CD4-positive, alpha-beta T cell treated with Interleukin-12 subunit alpha and Interleukin-12 subunit beta, for 1 hour (primary cell): ENCODE data around the gene ARX.

Experiments
- DNase-seq: peaks from one replicate; pipeline ENCODE4 v3.0.0-alpha.2; 2020

The ARX gene

GRCh38 chrX:24996096-24996709 lies 19.6 kb downstream of the ARX start:
- DNase-seq: no peak

GRCh38 chrX:24993879-24994278 lies 21.9 kb downstream of the ARX start:
- DNase-seq: no peak

GRCh38 chrX:24990535-24990934 lies 25.2 kb downstream of the ARX start:
- no peak for DNase-seq

- no peak for DNase-seq
These were observed 27.5 kb downstream of the ARX start for GRCh38 chrX:24988314-24988713.

GRCh38 chrX:24987731-24988130 lies 28.0 kb downstream of the ARX start:
- DNase-seq: no peak

- no peak for DNase-seq
These were observed 30.6 kb downstream of the ARX start for GRCh38 chrX:24985120-24985519.

- no peak for DNase-seq
These were observed 31.8 kb downstream of the ARX start for GRCh38 chrX:24983931-24984330.

GRCh38 chrX:24982306-24982965 lies 33.3 kb downstream of the ARX start:
- no peak for DNase-seq

GRCh38 chrX:24981030-24981429 lies 34.7 kb downstream of the ARX start:
- no peak for DNase-seq

GRCh38 chrX:24979081-24979480 lies 36.7 kb downstream of the ARX start:
- DNase-seq: no peak

GRCh38 chrX:24969812-24970211 lies 46.0 kb downstream of the ARX start:
- DNase-seq: no peak

GRCh38 chrX:24965372-24965771 lies 50.4 kb downstream of the ARX start:
- no peak for DNase-seq

GRCh38 chrX:24963823-24964222 lies 51.9 kb downstream of the ARX start:
- DNase-seq: no peak

GRCh38 chrX:24961809-24962208 lies 54.0 kb downstream of the ARX start:
- no peak for DNase-seq

GRCh38 chrX:24956828-24957227 lies 58.9 kb downstream of the ARX start:
- DNase-seq: no peak

- DNase-seq: no peak
These were observed 60.3 kb downstream of the ARX start for GRCh38 chrX:24955372-24955930.

GRCh38 chrX:24954732-24955131 lies 61.0 kb downstream of the ARX start:
- no peak for DNase-seq
